Measurements from ENCODE around the gene SCEL.

Gene SCEL

GRCh38 chr13:77619655-77620054 is 84.1 kb downstream of the SCEL start:
- TF ChIP-seq POLR2AphosphoS5 (IDR thresholded peaks at IDR 0.05; ENCODE audit: low read depth, low read length) (no peak), TAF1 (IDR thresholded peaks at IDR 0.05; ENCODE audit: borderline replicate concordance, insufficient read depth, low read length) (no peak), REST (IDR thresholded peaks at IDR 0.05; ENCODE audit: insufficient read depth in 1 of 2, low read depth in 2 of 2, low read length in 2 of 2) (no peak), FOXP2 (optimal IDR thresholded peaks at IDR 0.05; ENCODE audit: borderline replicate concordance, extremely low read depth, extremely low read length, insufficient read depth) (no peak), SIN3A (IDR thresholded peaks at IDR 0.05; ENCODE audit: borderline replicate concordance, insufficient read depth, low read length) (no peak)

- TF ChIP-seq TAF1 (IDR thresholded peaks at IDR 0.05; ENCODE audit: borderline replicate concordance, insufficient read depth, low read length), result no peak
- TF ChIP-seq REST (IDR thresholded peaks at IDR 0.05; ENCODE audit: insufficient read depth in 1 of 2, low read depth in 2 of 2, low read length in 2 of 2), result no peak
Observed at GRCh38 chr13:77620138-77620537, 84.6 kb downstream of the SCEL start.

GRCh38 chr13:77623806-77624205 is 88.3 kb downstream of the SCEL start:
- TF ChIP-seq SIN3A (IDR thresholded peaks at IDR 0.05; ENCODE audit: borderline replicate concordance, insufficient read depth, low read length), result no peak
- TF ChIP-seq FOXP2 (optimal IDR thresholded peaks at IDR 0.05; ENCODE audit: borderline replicate concordance, extremely low read depth, extremely low read length, insufficient read depth), result no peak
- no peak for TF ChIP-seq TAF1 (IDR thresholded peaks at IDR 0.05; ENCODE audit: borderline replicate concordance, insufficient read depth, low read length)
- TF ChIP-seq REST (IDR thresholded peaks at IDR 0.05; ENCODE audit: insufficient read depth in 1 of 2, low read depth in 2 of 2, low read length in 2 of 2), result no peak
- no peak for TF ChIP-seq POLR2AphosphoS5 (IDR thresholded peaks at IDR 0.05; ENCODE audit: low read depth, low read length)

DNA sequence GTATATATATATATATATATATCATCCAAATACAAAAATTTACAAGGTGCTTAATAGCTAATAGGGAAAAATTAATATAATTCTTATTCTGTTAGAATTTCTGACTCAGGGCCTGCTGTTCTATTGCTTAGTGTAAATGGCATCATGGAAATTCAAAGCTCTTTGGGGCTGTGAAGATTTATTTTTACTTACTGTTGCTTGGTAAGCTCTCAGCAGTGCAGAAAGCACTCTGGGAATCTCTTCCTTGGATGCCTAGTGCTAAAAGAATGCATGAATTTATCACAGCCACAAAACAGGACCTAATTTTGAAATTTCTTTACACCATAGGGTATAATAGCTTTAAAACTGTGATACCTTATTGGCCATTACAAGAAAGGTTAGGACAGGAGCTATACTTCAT is 92.7 kb downstream of the SCEL start:
- TF ChIP-seq REST (IDR thresholded peaks at IDR 0.05; ENCODE audit: insufficient read depth in 1 of 2, low read depth in 2 of 2, low read length in 2 of 2), result no peak
- no peak for TF ChIP-seq SIN3A (IDR thresholded peaks at IDR 0.05; ENCODE audit: borderline replicate concordance, insufficient read depth, low read length)
- no peak for TF ChIP-seq FOXP2 (optimal IDR thresholded peaks at IDR 0.05; ENCODE audit: borderline replicate concordance, extremely low read depth, extremely low read length, insufficient read depth)
- no peak for TF ChIP-seq TAF1 (IDR thresholded peaks at IDR 0.05; ENCODE audit: borderline replicate concordance, insufficient read depth, low read length)
- no peak for TF ChIP-seq POLR2AphosphoS5 (IDR thresholded peaks at IDR 0.05; ENCODE audit: low read depth, low read length)

DNA sequence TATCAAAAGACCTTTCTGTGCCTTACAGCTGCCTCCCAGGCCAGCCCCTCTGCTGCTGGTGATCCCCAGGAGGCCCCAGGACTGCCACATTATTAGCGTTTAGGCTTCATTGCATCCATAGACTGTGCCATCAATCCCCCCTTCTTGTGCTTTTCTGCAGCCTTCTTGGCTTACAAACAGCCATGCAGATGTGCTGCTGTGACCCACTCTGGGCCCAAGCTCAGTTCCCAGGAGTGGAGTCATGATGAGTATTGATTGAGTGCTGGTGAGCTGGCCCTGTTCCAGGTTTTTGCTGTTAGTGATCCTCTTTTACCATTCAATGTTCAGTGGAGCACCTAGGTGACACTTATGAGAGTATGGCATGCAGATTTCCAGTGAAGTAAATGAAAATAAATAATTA is 102.1 kb downstream of the SCEL start:
- TF ChIP-seq REST (IDR thresholded peaks at IDR 0.05; ENCODE audit: insufficient read depth in 1 of 2, low read depth in 2 of 2, low read length in 2 of 2), result no peak
- no peak for TF ChIP-seq SIN3A (IDR thresholded peaks at IDR 0.05; ENCODE audit: borderline replicate concordance, insufficient read depth, low read length)
- no peak for TF ChIP-seq TAF1 (IDR thresholded peaks at IDR 0.05; ENCODE audit: borderline replicate concordance, insufficient read depth, low read length)
- TF ChIP-seq FOXP2 (optimal IDR thresholded peaks at IDR 0.05; ENCODE audit: borderline replicate concordance, extremely low read depth, extremely low read length, insufficient read depth), result no peak

All from PFSK-1 (cell line).